Measurements from ENCODE around the gene CISH.
A peak's percentile ranks its signal among the peaks of the same experiment; 100 is the strongest.

The CISH gene

GRCh38 chr3:50605901-50606326 is 5.7 kb downstream of the CISH start:
- no peak overlapping the region for H3K4me3 ChIP-seq (replicated peaks; ENCODE audit: low read depth, low read length)
- no peak for DNase-seq (ENCODE audit: low read depth)
- TF ChIP-seq, protein P1, sequence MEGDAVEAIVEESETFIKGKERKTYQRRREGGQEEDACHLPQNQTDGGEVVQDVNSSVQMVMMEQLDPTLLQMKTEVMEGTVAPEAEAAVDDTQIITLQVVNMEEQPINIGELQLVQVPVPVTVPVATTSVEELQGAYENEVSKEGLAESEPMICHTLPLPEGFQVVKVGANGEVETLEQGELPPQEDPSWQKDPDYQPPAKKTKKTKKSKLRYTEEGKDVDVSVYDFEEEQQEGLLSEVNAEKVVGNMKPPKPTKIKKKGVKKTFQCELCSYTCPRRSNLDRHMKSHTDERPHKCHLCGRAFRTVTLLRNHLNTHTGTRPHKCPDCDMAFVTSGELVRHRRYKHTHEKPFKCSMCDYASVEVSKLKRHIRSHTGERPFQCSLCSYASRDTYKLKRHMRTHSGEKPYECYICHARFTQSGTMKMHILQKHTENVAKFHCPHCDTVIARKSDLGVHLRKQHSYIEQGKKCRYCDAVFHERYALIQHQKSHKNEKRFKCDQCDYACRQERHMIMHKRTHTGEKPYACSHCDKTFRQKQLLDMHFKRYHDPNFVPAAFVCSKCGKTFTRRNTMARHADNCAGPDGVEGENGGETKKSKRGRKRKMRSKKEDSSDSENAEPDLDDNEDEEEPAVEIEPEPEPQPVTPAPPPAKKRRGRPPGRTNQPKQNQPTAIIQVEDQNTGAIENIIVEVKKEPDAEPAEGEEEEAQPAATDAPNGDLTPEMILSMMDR (IDR thresholded peaks at IDR 0.05; ENCODE audit: low read length, missing control alignments): no peak

DNA sequence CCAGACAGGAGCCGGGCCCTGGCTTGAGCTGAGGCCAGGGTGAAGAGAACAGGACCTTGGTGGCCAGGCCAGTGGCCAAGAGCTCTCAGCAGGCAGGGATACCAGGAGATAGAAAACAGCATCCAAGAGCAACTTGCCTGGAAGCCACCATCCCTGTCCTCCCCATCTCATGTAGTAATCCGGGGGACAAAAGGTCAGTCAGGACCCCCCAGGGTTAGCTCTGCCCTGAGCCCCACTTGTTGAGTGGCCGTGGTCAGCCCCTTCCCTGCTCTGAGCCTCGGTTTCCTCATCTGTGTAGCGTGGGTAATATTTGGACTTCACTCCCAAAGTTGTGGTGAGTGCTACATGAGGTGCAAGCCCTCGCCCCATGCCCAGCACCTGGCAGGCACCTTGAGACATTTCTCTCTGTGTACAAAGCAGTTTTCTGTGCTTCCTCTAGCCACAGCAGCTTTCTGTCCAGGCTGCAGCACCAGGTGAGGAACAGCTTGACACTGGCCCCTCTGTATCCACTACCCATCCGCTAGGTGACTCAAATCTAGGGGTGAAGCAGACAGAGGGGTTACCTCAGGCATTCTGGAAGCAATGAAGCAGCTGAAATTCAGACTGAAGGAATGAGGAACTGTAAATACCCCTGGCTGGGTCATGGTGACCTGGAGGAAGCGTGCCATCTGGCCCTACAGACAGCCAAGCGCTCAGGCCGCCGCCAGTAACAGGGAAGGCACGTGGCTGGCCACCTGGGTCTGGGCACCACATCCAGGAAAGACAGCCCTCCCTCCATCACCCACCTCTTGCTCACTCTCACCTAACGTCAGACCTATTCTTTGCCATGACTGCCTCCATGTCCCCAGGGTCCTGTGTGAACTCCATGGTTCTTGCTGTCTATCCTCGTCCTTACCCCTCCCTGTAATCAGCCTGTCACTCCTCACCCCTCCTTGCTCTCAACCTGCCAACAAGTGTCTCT is 6.7 kb downstream of the CISH start:
- no peak overlapping the region for H3K4me3 ChIP-seq (replicated peaks; ENCODE audit: low read depth, low read length)
- TF ChIP-seq, protein P1 (IDR thresholded peaks at IDR 0.05; ENCODE audit: low read length, missing control alignments): no peak
- no peak for DNase-seq (ENCODE audit: low read depth)

GRCh38 chr3:50604110-50604621 is 7.4 kb downstream of the CISH start:
- TF ChIP-seq, protein P1 (IDR thresholded peaks at IDR 0.05; ENCODE audit: low read length, missing control alignments): no peak
- no peak overlapping the region for H3K4me3 ChIP-seq (replicated peaks; ENCODE audit: low read depth, low read length)
- DNase-seq (ENCODE audit: low read depth): no peak

DNA sequence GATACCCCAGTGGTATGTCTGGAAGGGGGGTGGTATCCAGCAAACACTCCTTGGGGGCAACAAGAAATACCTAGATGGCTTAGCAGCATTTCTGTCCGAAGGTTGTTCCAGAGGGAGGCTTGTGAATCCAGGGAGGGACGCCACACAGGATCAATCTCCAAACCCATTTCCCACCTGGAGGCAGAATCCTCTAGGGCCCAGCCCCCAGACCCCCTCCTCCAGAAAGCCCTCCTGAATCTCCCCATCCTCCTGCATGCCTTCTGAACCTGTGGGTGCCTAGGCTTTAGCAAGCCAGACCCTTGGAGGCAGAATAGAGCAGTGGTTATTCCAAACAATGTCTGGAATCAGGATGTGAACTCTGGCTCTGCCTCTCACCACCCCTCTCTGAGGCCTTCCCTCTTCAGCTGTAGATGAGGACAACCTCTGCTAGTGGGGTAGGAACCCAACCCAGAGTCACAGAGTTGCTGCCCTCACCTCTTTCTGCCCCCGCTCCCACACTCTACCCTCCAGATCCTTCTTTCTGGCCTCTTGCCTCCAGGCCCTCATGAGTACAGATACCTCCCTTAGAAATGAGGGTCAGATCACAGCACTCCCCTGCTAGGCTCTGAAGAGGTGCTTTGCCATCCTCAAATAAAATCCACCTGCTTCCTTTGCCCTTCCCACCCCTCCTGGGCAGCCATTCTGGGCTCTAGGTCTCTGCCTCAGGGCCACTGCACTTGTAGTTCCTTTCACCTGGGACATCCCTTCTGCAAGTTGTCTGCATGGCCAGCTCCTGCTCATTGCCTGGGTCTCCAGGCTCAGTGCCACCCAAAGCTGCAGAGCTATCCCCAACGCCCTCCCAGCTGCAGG is 8.1 kb downstream of the CISH start:
- TF ChIP-seq, protein P1 (IDR thresholded peaks at IDR 0.05; ENCODE audit: low read length, missing control alignments): no peak
- no peak overlapping the region for H3K4me3 ChIP-seq (replicated peaks; ENCODE audit: low read depth, low read length)
- DNase-seq (ENCODE audit: low read depth): no peak

GRCh38 chr3:50602595-50603191 is 8.9 kb downstream of the CISH start:
- TF ChIP-seq, protein P1 (IDR thresholded peaks at IDR 0.05; ENCODE audit: low read length, missing control alignments): no peak
- no peak overlapping the region for H3K4me3 ChIP-seq (replicated peaks; ENCODE audit: low read depth, low read length)
- no peak for DNase-seq (ENCODE audit: low read depth)

GRCh38 chr3:50600841-50601591 is 10.6 kb downstream of the CISH start:
- TF ChIP-seq, protein P1 (IDR thresholded peaks at IDR 0.05; ENCODE audit: low read length, missing control alignments): no peak
- peak overlapping the region; percentile 36 for H3K4me3 ChIP-seq (replicated peaks; ENCODE audit: low read depth, low read length)
- DNase-seq (ENCODE audit: low read depth): peak; percentile 99
